ENCODE data around the gene CNTFR.

DNA sequence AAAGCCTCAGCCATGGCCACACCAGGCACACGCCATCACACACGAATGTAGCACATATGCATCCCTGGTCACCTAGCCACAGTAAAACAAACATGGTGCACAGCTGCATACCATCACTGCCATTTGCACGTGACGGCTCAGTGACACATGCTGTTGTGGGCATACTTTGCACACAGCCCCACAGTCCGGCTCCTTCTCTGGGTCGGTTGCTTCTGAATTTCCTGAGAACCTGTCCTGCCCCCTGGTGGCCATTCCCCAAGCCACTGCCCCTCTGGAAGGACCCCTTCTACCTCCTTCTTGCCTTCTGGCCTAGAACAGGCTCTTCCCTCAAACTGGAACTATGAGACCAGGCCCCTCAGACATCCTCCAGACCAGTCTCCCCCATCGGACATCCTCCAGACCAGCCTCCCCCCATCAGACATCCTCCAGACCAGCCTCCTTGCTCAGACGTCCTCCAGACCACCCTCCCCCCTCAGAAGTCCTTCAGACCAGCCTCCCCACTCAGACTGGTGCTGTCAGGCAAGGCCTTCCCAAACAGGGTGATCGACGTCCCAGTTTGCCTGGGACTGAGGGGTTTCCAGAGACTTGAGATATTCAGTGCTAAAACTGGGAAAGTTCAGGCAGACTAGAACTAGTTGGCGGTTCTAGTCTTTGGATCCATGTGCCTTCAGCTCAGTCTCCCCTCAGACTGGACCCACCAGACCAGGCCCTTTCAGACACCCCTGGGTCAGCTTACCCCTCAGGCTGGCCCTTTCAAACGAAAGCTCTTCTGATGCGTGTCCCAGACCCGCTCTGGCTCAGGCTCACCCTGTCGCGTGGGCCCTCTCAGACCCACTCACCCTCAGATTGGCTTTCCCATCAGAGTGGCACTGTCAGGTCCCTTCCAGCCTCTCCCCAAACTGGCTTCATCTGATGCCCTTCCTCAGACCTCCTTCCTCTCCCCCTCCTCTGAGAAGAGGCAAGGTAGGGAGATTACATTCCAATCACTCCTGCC lies 42.4 kb downstream of the CNTFR start:
- TF ChIP-seq TARDBP (IDR thresholded peaks at IDR 0.05) (no peak), FOXM1 (IDR thresholded peaks at IDR 0.05; ENCODE audit: borderline replicate concordance) (no peak)
